K562 (cell line): Measurements from ENCODE around the gene IRS1. TPM values are rescaled to one million over a fixed set of nuclear protein-coding genes. Genes with fewer than 3 reads are reported as not detected.

Experiments
- ATAC-seq: fragments of 200-7000 bp; cut with Tn5 transposase; 3 replicates; pipeline ENCODE4 v1.9.1; 2020; ENCODE audit warnings: moderate library complexity
- BruUV-seq: library from RNA; stranded (reverse); fragments of 400-500 nt; replicated peaks from 2 replicates; lab custom pipeline; 2021; lab: Mats Ljungman, UMichigan
- CTCF ChIA-PET: fragments of 300-600 bp; formaldehyde crosslinking; extraction: SDS; loops from one replicate; lab custom pipeline; 2021; ENCODE audit warnings: low intra/inter-chr PET ratio; lab: Yijun Ruan, JAX
- POLR2A ChIA-PET: fragments of 300-600, 350-650 bp; sonication (Branson Sonifier 250); formaldehyde crosslinking; extraction: SDS; loops from one replicate; lab custom pipeline; 2021; ENCODE audit warnings: antibody characterized with exemption, inconsistent platforms; lab: Yijun Ruan, JAX
- DNase-seq, 4 experiments: peaks; one replicate each; pipeline versions ENCODE4 v3.0.0 to v3.0.0-alpha.2; 2011 to 2018; ENCODE audit warnings: low spot score in 3 of 4, mixed read lengths in 3 of 4; ENCODE audit errors: extremely low read depth in 1 of 4
- FAIRE-seq: peaks from 2 replicates; lab custom pipeline; 2011; peaks lifted over from hg19 to GRCh38; lab: Jason Lieb, UNC
- H2AFZ ChIP-seq: 2 replicates; pipeline ENCODE4 v1.6.0; 2011; ENCODE audit warnings: low read depth, low read length, control low read depth, inconsistent platforms
- H3K27ac ChIP-seq: fragments of 200-600 bp; 3 replicates; pipeline ENCODE4 v1.8.0; 2011; ENCODE audit warnings: low read depth, mild to moderate bottlenecking, control low read depth, inconsistent platforms, low read length, moderate library complexity, mixed read lengths; ENCODE audit errors: extremely low read depth
- H3K27me3 ChIP-seq, 2 experiments: fragments of 300-600 bp in 1 of 2; 2 replicates in 1 of 2; 3 replicates in 1 of 2; pipeline versions ENCODE4 v1.6.0 to v1.8.0; 2011; ENCODE audit warnings: inconsistent platforms in 2 of 2, low read length in 2 of 2, mild to moderate bottlenecking in 1 of 2, mixed read lengths in 1 of 2, moderate library complexity in 1 of 2; ENCODE audit not compliant: control insufficient read depth in 2 of 2, insufficient read depth in 2 of 2
- H3K36me3 ChIP-seq: fragments of 300-600 bp; 3 replicates; pipeline ENCODE4 v1.8.0; 2011; ENCODE audit warnings: mild to moderate bottlenecking, low read length, inconsistent platforms; ENCODE audit not compliant: control insufficient read depth, insufficient read depth
- H3K4me1 ChIP-seq, 2 experiments: fragments of 200-600 bp in 1 of 2; replicated peaks in 1 of 2; 2 replicates in 1 of 2; 3 replicates in 1 of 2; pipeline versions ENCODE4 v1.5.1 to v1.8.0; 2011; ENCODE audit warnings: inconsistent platforms in 2 of 2, low read length in 2 of 2, mild to moderate bottlenecking in 1 of 2, mixed read lengths in 1 of 2, moderate library complexity in 1 of 2; ENCODE audit not compliant: control insufficient read depth in 2 of 2, insufficient read depth in 2 of 2
- H3K4me2 ChIP-seq: 2 replicates; pipeline ENCODE4 v1.6.1; 2011; ENCODE audit warnings: low read length, control low read depth, inconsistent platforms, mixed read lengths; ENCODE audit not compliant: insufficient read depth
- H3K4me3 ChIP-seq: fragments of 200-600 bp; sonication (generic), shearing (Covaris generic); 2 replicates; pipeline ENCODE4 v1.5.1; 2016; ENCODE audit warnings: control low read depth, inconsistent platforms
- H3K79me2 ChIP-seq: fragments of 200-600 bp; 3 replicates; pipeline ENCODE4 v1.8.0; 2011; ENCODE audit warnings: low read length, inconsistent platforms; ENCODE audit not compliant: control insufficient read depth, insufficient read depth
- H3K9ac ChIP-seq, 2 experiments: 2 replicates each; pipeline versions ENCODE4 v1.6.0 to v1.6.1; 2011; ENCODE audit warnings: low read depth in 2 of 2, low read length in 2 of 2, control low read depth in 1 of 2, inconsistent platforms in 1 of 2, mild to moderate bottlenecking in 1 of 2, mixed read lengths in 1 of 2; ENCODE audit not compliant: insufficient read depth in 1 of 2
- H3K9me1 ChIP-seq: one replicate; pipeline ENCODE4 v1.6.0; 2011; ENCODE audit warnings: inconsistent platforms, mild to moderate bottlenecking, low read length, moderate library complexity; ENCODE audit not compliant: control insufficient read depth, insufficient read depth
- H3K9me3 ChIP-seq: replicated peaks from 2 replicates; pipeline ENCODE4 v1.5.1; 2011; ENCODE audit warnings: low read depth, low read length, inconsistent platforms; ENCODE audit not compliant: control insufficient read depth, insufficient read depth
- H4K20me1 ChIP-seq: replicated peaks from 2 replicates; pipeline ENCODE4 v1.6.1; 2011; ENCODE audit warnings: low read length, inconsistent platforms, mixed read lengths; ENCODE audit not compliant: control insufficient read depth, insufficient read depth
- HBP1 ChIP-seq: fragments of 450-650 bp; formaldehyde crosslinking; IDR thresholded peaks from 2 replicates; pipeline ENCODE4 v1.4.0; 2022; ENCODE audit warnings: missing genetic modification characterization
- HDGF ChIP-seq: fragments of 450-650 bp; IDR thresholded peaks from 2 replicates; pipeline ENCODE4 v1.6.1; 2016
- HMGN3 ChIP-seq: IDR thresholded peaks from 2 replicates; pipeline ENCODE4 v1.6.1; 2011; ENCODE audit warnings: borderline replicate concordance, low read depth, mild to moderate bottlenecking, mixed read lengths, low read length; ENCODE audit not compliant: insufficient read length; ENCODE audit errors: extremely low read depth
- NCOR1 ChIP-seq: fragments of 450-650 bp; IDR thresholded peaks from 2 replicates; pipeline ENCODE4 v1.6.1; 2016; ENCODE audit warnings: mild to moderate bottlenecking, moderate library complexity
- PYGO2 ChIP-seq: fragments of 450-650 bp; IDR thresholded peaks from 2 replicates; pipeline ENCODE4 v1.6.1; 2016; ENCODE audit warnings: mild to moderate bottlenecking, missing genetic modification characterization, moderate library complexity, missing compliant biosample characterization
- ZNF282 ChIP-seq: sonication (generic); formaldehyde crosslinking; IDR thresholded peaks from 2 replicates; pipeline ENCODE4 v1.8.1; 2023; ENCODE audit warnings: missing genetic modification reagents
- ZNF512 ChIP-seq: IDR thresholded peaks from 2 replicates; pipeline ENCODE4 v1.6.1; 2016; ENCODE audit warnings: missing genetic modification characterization, missing compliant biosample characterization
- WGBS: fragments of 100-300 bp; shearing (Covaris generic); methylation state at CpG from one replicate; pipeline ENCODE4 v1.1.6; 2016; ENCODE audit warnings: low coverage, mixed read lengths; ENCODE audit not compliant: insufficient coverage; ENCODE audit errors: missing lambda C conversion rate; 5-methylcytosine and 5-hydroxymethylcytosine counted together
- in situ Hi-C: fragments of 300-500 bp; cut with MboI; formaldehyde crosslinking; loops from 4 replicates; pipeline ENCODE4 v1.15.0; 2018; ENCODE audit warnings: inconsistent platforms, mixed read lengths
- intact Hi-C: fragments of 100-400 bp; cut with micrococcal nuclease; formaldehyde crosslinking; loops from 2 replicates; pipeline ENCODE4 v1.14.2; 2022
- polyA plus RNA-seq, 8 experiments: library from polyadenylated mRNA; depleted of rRNA in 4 of 8; stranded (reverse) in 5 of 8; unstranded in 3 of 8; fragments of >200 nt; fragmentation: Nextera tagmentation in 2 of 8; fragmentation: Illumina TruSeq in 1 of 8; extraction: Ambion mirVana in 2 of 8; extraction: Trizol in 1 of 8; gene quantifications; 2 replicates each; pipeline versions ENCODE4 v1.2.1 to v1.2.3, GENCODE V29; 2011 to 2014; ENCODE audit warnings: inconsistent platforms in 1 of 8, missing spikeins in 1 of 8
- total RNA-seq, 7 experiments: library from RNA; depleted of rRNA in 6 of 7; stranded (reverse); fragments of >200 nt in 6 of 7; fragmentation: Illumina TruSeq in 2 of 7; extraction: Trizol in 2 of 7; gene quantifications; 2 replicates each; pipeline versions ENCODE4 v1.2.1 to v1.2.3, GENCODE V29; 2011 to 2021; ENCODE audit warnings: low replicate concordance in 1 of 7
- TF ChIP-seq, protein P1 (sequence below): fragments of 250-450 bp; sonication (Bioruptor Pico); IDR thresholded peaks from 2 replicates; pipeline ENCODE4 v1.5.0; 2021; ENCODE audit warnings: mild to moderate bottlenecking, borderline replicate concordance
- TF ChIP-seq, protein P2 (sequence below): IDR thresholded peaks from 2 replicates; pipeline ENCODE4 v1.6.1; 2011; ENCODE audit warnings: borderline replicate concordance, low read depth, mild to moderate bottlenecking, moderate library complexity, low read length; ENCODE audit not compliant: insufficient read depth, poor library complexity, severe bottlenecking

IRS1 gene
- total and polyA plus RNA-seq, 9 of the 15 experiments (the other 6 are each of a cell fraction or from before 2014, with no cell fraction given): under 0.01 to 0.31 (median 0.08) TPM; not detected in 1

DNA sequence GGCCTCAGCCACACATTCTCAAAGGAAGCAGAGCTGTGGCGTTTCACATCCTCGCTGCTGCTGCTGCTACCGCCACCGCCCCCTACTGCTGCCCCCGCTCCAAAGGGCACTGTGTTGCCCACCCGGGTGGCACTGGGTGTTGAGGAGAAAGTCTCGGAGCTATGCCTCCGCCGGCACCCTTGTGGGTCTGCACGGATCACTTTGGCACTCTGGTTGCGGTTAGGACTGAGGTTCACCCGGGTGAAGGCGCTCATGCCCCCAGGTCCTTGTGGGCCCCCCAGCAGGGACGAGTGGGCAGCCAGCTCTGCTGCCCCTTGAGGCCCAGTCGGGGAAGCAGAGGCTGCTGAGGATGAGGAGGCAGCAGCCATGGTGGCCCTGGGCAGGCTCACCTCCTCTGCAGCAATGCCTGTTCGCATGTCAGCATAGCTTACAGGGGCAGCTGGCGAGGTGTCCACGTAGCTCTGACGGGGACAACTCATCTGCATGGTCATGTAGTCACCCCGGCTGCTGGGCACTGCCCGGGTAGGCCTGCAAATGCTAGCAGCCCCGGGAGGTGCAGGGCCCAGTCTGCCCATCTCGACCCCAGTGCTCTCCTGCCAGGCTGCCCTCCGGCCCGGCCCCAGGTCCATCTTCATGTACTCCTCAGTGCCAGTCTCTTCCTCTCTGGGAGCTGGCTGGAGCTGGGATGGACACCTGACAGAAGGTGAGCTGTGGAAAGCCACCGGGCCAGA is 4.2 kb downstream of the IRS1 start:
- BruUV-seq: no TSS peak
- Histone ChIP-seq H3K9ac (no peak overlapping the region), H3K9me3 (no peaks in the 10 kb centered on the region; the same call in 1 of the 2 replicates), H4K20me1 (no peaks in the 10 kb centered on the region), H3K4me3 (no peak overlapping the region), H3K4me2 (no peak overlapping the region), H3K27ac (no peak overlapping the region), H3K79me2 (no peaks in the 10 kb centered on the region), H3K4me1 (peaks cover 0 to 33% of the 10 kb centered on the region in 2 experiments; a peak in 3 of 5 replicates), H3K36me3 (no peaks in the 10 kb centered on the region), H2AFZ (no peak overlapping the region), H3K27me3 (peaks cover 0 to 5% of the 10 kb centered on the region in 2 experiments; a peak in 1 of 5 replicates), H3K9me1 (no peaks in the 10 kb centered on the region)
- ATAC-seq (no peak), FAIRE-seq (no peak), DNase-seq (no peak)
- WGBS: 23% methylated on average over 8 of the region's 26 CpGs
- intact Hi-C loops (no loop called here), in situ Hi-C loops (no loop called here)
- POLR2A ChIA-PET: interaction anchor here (0.6 kb wide), 1 partner anchor 51 kb away, joined by 4 read pairs; no protein-coding TSS in a partner anchor
- CTCF ChIA-PET: no interaction called here
- TF ChIP-seq, protein P1, sequence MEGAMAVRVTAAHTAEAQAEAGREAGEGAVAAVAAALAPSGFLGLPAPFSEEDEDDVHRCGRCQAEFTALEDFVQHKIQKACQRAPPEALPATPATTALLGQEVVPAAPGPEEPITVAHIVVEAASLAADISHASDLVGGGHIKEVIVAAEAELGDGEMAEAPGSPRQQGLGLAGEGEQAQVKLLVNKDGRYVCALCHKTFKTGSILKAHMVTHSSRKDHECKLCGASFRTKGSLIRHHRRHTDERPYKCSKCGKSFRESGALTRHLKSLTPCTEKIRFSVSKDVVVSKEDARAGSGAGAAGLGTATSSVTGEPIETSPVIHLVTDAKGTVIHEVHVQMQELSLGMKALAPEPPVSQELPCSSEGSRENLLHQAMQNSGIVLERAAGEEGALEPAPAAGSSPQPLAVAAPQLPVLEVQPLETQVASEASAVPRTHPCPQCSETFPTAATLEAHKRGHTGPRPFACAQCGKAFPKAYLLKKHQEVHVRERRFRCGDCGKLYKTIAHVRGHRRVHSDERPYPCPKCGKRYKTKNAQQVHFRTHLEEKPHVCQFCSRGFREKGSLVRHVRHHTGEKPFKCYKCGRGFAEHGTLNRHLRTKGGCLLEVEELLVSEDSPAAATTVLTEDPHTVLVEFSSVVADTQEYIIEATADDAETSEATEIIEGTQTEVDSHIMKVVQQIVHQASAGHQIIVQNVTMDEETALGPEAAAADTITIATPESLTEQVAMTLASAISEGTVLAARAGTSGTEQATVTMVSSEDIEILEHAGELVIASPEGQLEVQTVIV (CRISPR knock-in tag): no peak
- TF ChIP-seq HBP1 (CRISPR knock-in tag): no peak
- TF ChIP-seq HDGF: no peak
- no peak for TF ChIP-seq ZNF282 (CRISPR knock-in tag)
- no peak for TF ChIP-seq HMGN3
- TF ChIP-seq, protein P2, sequence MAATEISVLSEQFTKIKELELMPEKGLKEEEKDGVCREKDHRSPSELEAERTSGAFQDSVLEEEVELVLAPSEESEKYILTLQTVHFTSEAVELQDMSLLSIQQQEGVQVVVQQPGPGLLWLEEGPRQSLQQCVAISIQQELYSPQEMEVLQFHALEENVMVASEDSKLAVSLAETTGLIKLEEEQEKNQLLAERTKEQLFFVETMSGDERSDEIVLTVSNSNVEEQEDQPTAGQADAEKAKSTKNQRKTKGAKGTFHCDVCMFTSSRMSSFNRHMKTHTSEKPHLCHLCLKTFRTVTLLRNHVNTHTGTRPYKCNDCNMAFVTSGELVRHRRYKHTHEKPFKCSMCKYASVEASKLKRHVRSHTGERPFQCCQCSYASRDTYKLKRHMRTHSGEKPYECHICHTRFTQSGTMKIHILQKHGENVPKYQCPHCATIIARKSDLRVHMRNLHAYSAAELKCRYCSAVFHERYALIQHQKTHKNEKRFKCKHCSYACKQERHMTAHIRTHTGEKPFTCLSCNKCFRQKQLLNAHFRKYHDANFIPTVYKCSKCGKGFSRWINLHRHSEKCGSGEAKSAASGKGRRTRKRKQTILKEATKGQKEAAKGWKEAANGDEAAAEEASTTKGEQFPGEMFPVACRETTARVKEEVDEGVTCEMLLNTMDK: no peak
- no peak for TF ChIP-seq NCOR1
- TF ChIP-seq ZNF512 (tag): no peak
- TF ChIP-seq PYGO2 (tag): no peak
- TF ChIP-seq, all 486 proteins: peak for 0
